Measurements from ENCODE around the gene B4GALT5.

GRCh38 chr20:49680484-49680883 lies 33.2 kb downstream of the B4GALT5 start:
- TF ChIP-seq, protein P1, sequence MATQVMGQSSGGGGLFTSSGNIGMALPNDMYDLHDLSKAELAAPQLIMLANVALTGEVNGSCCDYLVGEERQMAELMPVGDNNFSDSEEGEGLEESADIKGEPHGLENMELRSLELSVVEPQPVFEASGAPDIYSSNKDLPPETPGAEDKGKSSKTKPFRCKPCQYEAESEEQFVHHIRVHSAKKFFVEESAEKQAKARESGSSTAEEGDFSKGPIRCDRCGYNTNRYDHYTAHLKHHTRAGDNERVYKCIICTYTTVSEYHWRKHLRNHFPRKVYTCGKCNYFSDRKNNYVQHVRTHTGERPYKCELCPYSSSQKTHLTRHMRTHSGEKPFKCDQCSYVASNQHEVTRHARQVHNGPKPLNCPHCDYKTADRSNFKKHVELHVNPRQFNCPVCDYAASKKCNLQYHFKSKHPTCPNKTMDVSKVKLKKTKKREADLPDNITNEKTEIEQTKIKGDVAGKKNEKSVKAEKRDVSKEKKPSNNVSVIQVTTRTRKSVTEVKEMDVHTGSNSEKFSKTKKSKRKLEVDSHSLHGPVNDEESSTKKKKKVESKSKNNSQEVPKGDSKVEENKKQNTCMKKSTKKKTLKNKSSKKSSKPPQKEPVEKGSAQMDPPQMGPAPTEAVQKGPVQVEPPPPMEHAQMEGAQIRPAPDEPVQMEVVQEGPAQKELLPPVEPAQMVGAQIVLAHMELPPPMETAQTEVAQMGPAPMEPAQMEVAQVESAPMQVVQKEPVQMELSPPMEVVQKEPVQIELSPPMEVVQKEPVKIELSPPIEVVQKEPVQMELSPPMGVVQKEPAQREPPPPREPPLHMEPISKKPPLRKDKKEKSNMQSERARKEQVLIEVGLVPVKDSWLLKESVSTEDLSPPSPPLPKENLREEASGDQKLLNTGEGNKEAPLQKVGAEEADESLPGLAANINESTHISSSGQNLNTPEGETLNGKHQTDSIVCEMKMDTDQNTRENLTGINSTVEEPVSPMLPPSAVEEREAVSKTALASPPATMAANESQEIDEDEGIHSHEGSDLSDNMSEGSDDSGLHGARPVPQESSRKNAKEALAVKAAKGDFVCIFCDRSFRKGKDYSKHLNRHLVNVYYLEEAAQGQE (IDR thresholded peaks at IDR 0.05; ENCODE audit: insufficient read depth in 1 of 2, low read depth in 2 of 2, low read length in 2 of 2) = no peak
- no peak for TF ChIP-seq POLR2AphosphoS5 (IDR thresholded peaks at IDR 0.05; ENCODE audit: low read depth, low read length)
- no peak for TF ChIP-seq TAF1 (IDR thresholded peaks at IDR 0.05; ENCODE audit: borderline replicate concordance, insufficient read depth, low read length)
- TF ChIP-seq SIN3A (IDR thresholded peaks at IDR 0.05; ENCODE audit: borderline replicate concordance, insufficient read depth, low read length) = no peak

Data from PFSK-1 (cell line).